NCI-H82 treated with DMSO at 0.1 percent for 48 hours (cell line): ENCODE data around the gene ASMTL.
"Not testable (repeated sequence)": the region's sequence is repeated elsewhere in the genome, so short reads cannot be mapped to it uniquely, and the experiment has no call there.

Experiments
- DNase-seq: peaks from one replicate; lab custom pipeline; 2025; ENCODE audit not compliant: unreplicated experiment; lab: John Stamatoyannopoulos, UW

The ASMTL gene

GRCh38 chrX:1462596-1463251 lies 10.0 kb upstream of the ASMTL start:
- no peak for DNase-seq

- DNase-seq, result no peak
Measured at GRCh38 chrX:1462110-1462509, 9.4 kb upstream of the ASMTL start.

GRCh38 chrX:1455948-1456280 lies 3.2 kb upstream of the ASMTL start:
- DNase-seq, result no peak

- no peak for DNase-seq
Measured at GRCh38 chrX:1453951-1454785, 1.5 kb upstream of the ASMTL start.

GRCh38 chrX:1453395-1453783 lies 680 bp upstream of the ASMTL start:
- DNase-seq, result no peak

- no peak for DNase-seq
Measured at GRCh38 chrX:1451661-1452515, 821 bp downstream of the ASMTL start.

- DNase-seq, result no peak
Measured at GRCh38 chrX:1451251-1451660, 1.5 kb downstream of the ASMTL start.

GRCh38 chrX:1450361-1451161 lies 2.1 kb downstream of the ASMTL start:
- no peak for DNase-seq

GRCh38 chrX:1449823-1450149 lies 2.9 kb downstream of the ASMTL start:
- no peak for DNase-seq

- no peak for DNase-seq
Measured at GRCh38 chrX:1449036-1449822, 3.5 kb downstream of the ASMTL start.

GRCh38 chrX:1448573-1449001 lies 4.1 kb downstream of the ASMTL start:
- DNase-seq, result not testable (repeated sequence)

- DNase-seq, result not testable (repeated sequence)
Measured at GRCh38 chrX:1447969-1448572, 4.6 kb downstream of the ASMTL start.

GRCh38 chrX:1446984-1447968 lies 5.4 kb downstream of the ASMTL start:
- DNase-seq, result not testable (repeated sequence)

- no peak for DNase-seq
Measured at GRCh38 chrX:1444561-1445500, 7.9 kb downstream of the ASMTL start.

GRCh38 chrX:1443496-1444075 lies 9.1 kb downstream of the ASMTL start:
- no peak for DNase-seq

- no peak for DNase-seq
Measured at GRCh38 chrX:1442724-1443367, 9.9 kb downstream of the ASMTL start.
